Diencephalon (tissue), 1 donor: ENCODE measurements around the gene AQP12A. TPM values are rescaled to one million over a fixed set of nuclear protein-coding genes. Genes with fewer than 3 reads are reported as not detected.

Source experiments
- small RNA-seq: library from RNA; depleted of rRNA; stranded (forward); fragments of <200 nt; gene quantifications from one replicate; pipeline ENCODE3, GENCODE V24; 2014
- total RNA-seq: library from RNA; depleted of rRNA; stranded (reverse); fragments of >200 nt; gene quantifications from one replicate; pipeline ENCODE4 v1.2.3, GENCODE V29; 2014

AQP12A gene
- total RNA-seq = not detected

GRCh38 chr2:240691631-240692420, at the start of gene AQP12A:
Gene AQP12A, plus strand, starts transcription at chr2:240691866. Its CDS starts 48 bp downstream, at chr2:240691914.

GRCh38 chr2:240682431-240683224, 9.0 kb upstream of the AQP12A start, which contains the start of gene AQP12B:
Gene AQP12B, minus strand, starts transcription at chr2:240682885. Its CDS starts 48 bp downstream, at chr2:240682837.

Small RNA genes within 50 kb of the gene (small RNA-seq; reads per million reads assigned to genes)
- not detected for gene AC011298.3

Other genes starting within 250 kb of the AQP12A start
- gene ANKMY1, start 133.9 kb upstream of the AQP12A start, total RNA-seq = 15.5 TPM
- 9.5 TPM for gene DUSP28, start 131.5 kb upstream of the AQP12A start, total RNA-seq
- 6.7 TPM for gene RNPEPL1, start 123.4 kb upstream of the AQP12A start, total RNA-seq
- gene CAPN10, start 105.1 kb upstream of the AQP12A start, total RNA-seq = 20.5 TPM
- gene GPR35, start 66.4 kb upstream of the AQP12A start, total RNA-seq = 0.46 TPM
- not detected for gene AQP12B, start 9.0 kb upstream of the AQP12A start, total RNA-seq
- 358 TPM for gene KIF1A, start 128.4 kb downstream of the AQP12A start, total RNA-seq
- not detected for gene AGXT, start 177.0 kb downstream of the AQP12A start, total RNA-seq
- gene MAB21L4, start 204.3 kb downstream of the AQP12A start, total RNA-seq = not detected
- gene CROCC2, start 214.5 kb downstream of the AQP12A start, total RNA-seq = 1.4 TPM